ENCODE measurements around the gene CTNNB1.

The CTNNB1 gene

GRCh38 chr3:41196499-41197410 is 2.5 kb upstream of the CTNNB1 start:
- Histone ChIP-seq H3K4me1 (ENCODE audit: control insufficient read depth in 1 of 2, insufficient read depth in 2 of 2, low read length in 2 of 2) (peaks cover 2 to 5% of the 10 kb centered on the region in 2 experiments), H3K18ac (ENCODE audit: low read length) (no peak overlapping the region), H4K12ac (ENCODE audit: low read depth, low read length) (no peak overlapping the region), H4K8ac (ENCODE audit: low read depth, low read length) (no peak overlapping the region), H3K27ac (ENCODE audit: low read depth, low read length) (no peak overlapping the region), H2BK5ac (ENCODE audit: low read depth, low read length, poor library complexity) (no peak overlapping the region), H3K27me3 (ENCODE audit: insufficient read depth, low read length) (no peaks in the 10 kb centered on the region), H3K36me3 (ENCODE audit: control insufficient read depth in 1 of 2, insufficient read depth in 2 of 2, low read length in 2 of 2) (no peaks in the 10 kb centered on the region), H3K9me3 (ENCODE audit: insufficient read depth, low read depth, low read length) (no peaks in the 10 kb centered on the region), H3K9ac (ENCODE audit: low read length) (no peak overlapping the region), H3K14ac (ENCODE audit: low read length) (no peak overlapping the region), H3K4me2 (ENCODE audit: low read length) (no peak overlapping the region), H3K4me3 (ENCODE audit: low read depth, low read length) (no peak overlapping the region), H3K23ac (ENCODE audit: low read length) (no peak overlapping the region), H3K4ac (ENCODE audit: low read depth, low read length) (no peak overlapping the region), H3K79me1 (ENCODE audit: low read length) (peaks cover 19% of the 10 kb centered on the region), H2AFZ (ENCODE audit: insufficient read depth, low read length, poor library complexity) (no peak overlapping the region), H4K91ac (ENCODE audit: low read depth, low read length) (no peak overlapping the region), H2BK12ac (ENCODE audit: low read length) (no peak overlapping the region), H3K79me2 (ENCODE audit: control insufficient read depth, insufficient read depth, low read length, poor library complexity) (peaks cover 16% of the 10 kb centered on the region), H2AK5ac (ENCODE audit: low read length) (no peak overlapping the region), H2BK120ac (ENCODE audit: insufficient read depth, low read length, poor library complexity) (no peak overlapping the region)
- DNase-seq: no peak
- WGBS (ENCODE audit: extremely low coverage, insufficient coverage, insufficient read length): no CpG with 5 or more reads among the region's 9 CpGs

- Histone ChIP-seq H3K4me3 (ENCODE audit: low read depth, low read length) (no peak overlapping the region), H4K12ac (ENCODE audit: low read depth, low read length) (no peak overlapping the region), H2BK5ac (ENCODE audit: low read depth, low read length, poor library complexity) (no peak overlapping the region), H3K4me1 (ENCODE audit: control insufficient read depth in 1 of 2, insufficient read depth in 2 of 2, low read length in 2 of 2) (peaks cover 2 to 5% of the 10 kb centered on the region in 2 experiments), H3K9me3 (ENCODE audit: insufficient read depth, low read depth, low read length) (no peaks in the 10 kb centered on the region), H3K36me3 (ENCODE audit: control insufficient read depth in 1 of 2, insufficient read depth in 2 of 2, low read length in 2 of 2) (no peaks in the 10 kb centered on the region), H3K9ac (ENCODE audit: low read length) (no peak overlapping the region), H2AK5ac (ENCODE audit: low read length) (no peak overlapping the region), H3K18ac (ENCODE audit: low read length) (no peak overlapping the region), H3K79me1 (ENCODE audit: low read length) (peaks cover 19% of the 10 kb centered on the region), H3K4me2 (ENCODE audit: low read length) (no peak overlapping the region), H3K14ac (ENCODE audit: low read length) (no peak overlapping the region), H2BK120ac (ENCODE audit: insufficient read depth, low read length, poor library complexity) (no peak overlapping the region), H4K8ac (ENCODE audit: low read depth, low read length) (no peak overlapping the region), H3K79me2 (ENCODE audit: control insufficient read depth, insufficient read depth, low read length, poor library complexity) (peaks cover 18% of the 10 kb centered on the region), H3K27ac (ENCODE audit: low read depth, low read length) (no peak overlapping the region), H3K4ac (ENCODE audit: low read depth, low read length) (no peak overlapping the region), H3K23ac (ENCODE audit: low read length) (no peak overlapping the region), H2BK12ac (ENCODE audit: low read length) (no peak overlapping the region), H2AFZ (ENCODE audit: insufficient read depth, low read length, poor library complexity) (no peak overlapping the region), H4K91ac (ENCODE audit: low read depth, low read length) (no peak overlapping the region), H3K27me3 (ENCODE audit: insufficient read depth, low read length) (no peaks in the 10 kb centered on the region)
- DNase-seq: no peak
- no CpG with 5 or more reads among the region's 7 CpGs for WGBS (ENCODE audit: extremely low coverage, insufficient coverage, insufficient read length)
Measured at GRCh38 chr3:41198046-41198445, 1.3 kb upstream of the CTNNB1 start.

- DNase-seq: peak in 1 of 2 donors; percentile 47
- no peaks in the 10 kb centered on the region for H3K27me3 ChIP-seq (ENCODE audit: insufficient read depth, low read length)
- peak overlapping the region; percentile 90 for H2BK120ac ChIP-seq (ENCODE audit: insufficient read depth, low read length, poor library complexity)
- H4K91ac ChIP-seq (ENCODE audit: low read depth, low read length): peak overlapping the region; percentile 91
- peak overlapping the region; percentile 66 for H3K4ac ChIP-seq (ENCODE audit: low read depth, low read length)
- peak overlapping the region; percentile 92 for H3K18ac ChIP-seq (ENCODE audit: low read length)
- peak overlapping the region; percentile 96 for H3K9ac ChIP-seq (ENCODE audit: low read length)
- WGBS (ENCODE audit: extremely low coverage, insufficient coverage, insufficient read length): no CpG with 5 or more reads among the region's 20 CpGs
- H3K4me1 ChIP-seq (ENCODE audit: control insufficient read depth in 1 of 2, insufficient read depth in 2 of 2, low read length in 2 of 2): peaks cover 2 to 5% of the 10 kb centered on the region in 2 experiments
- peak overlapping the region; percentile 97 for H4K8ac ChIP-seq (ENCODE audit: low read depth, low read length)
- H3K79me2 ChIP-seq (ENCODE audit: control insufficient read depth, insufficient read depth, low read length, poor library complexity): peaks cover 18% of the 10 kb centered on the region
- peak overlapping the region; percentile 67 for H2AK5ac ChIP-seq (ENCODE audit: low read length)
- H3K27ac ChIP-seq (ENCODE audit: low read depth, low read length): peak overlapping the region; percentile 96
- H2AFZ ChIP-seq (ENCODE audit: insufficient read depth, low read length, poor library complexity): peak overlapping the region; percentile 65
- H3K36me3 ChIP-seq (ENCODE audit: control insufficient read depth in 1 of 2, insufficient read depth in 2 of 2, low read length in 2 of 2): no peaks in the 10 kb centered on the region
- no peaks in the 10 kb centered on the region for H3K9me3 ChIP-seq (ENCODE audit: insufficient read depth, low read depth, low read length)
- H3K14ac ChIP-seq (ENCODE audit: low read length): peak overlapping the region; percentile 95
- H3K23ac ChIP-seq (ENCODE audit: low read length): no peak overlapping the region
- H3K4me3 ChIP-seq (ENCODE audit: low read depth, low read length): peak overlapping the region; percentile 97
- peak overlapping the region; percentile 88 for H3K4me2 ChIP-seq (ENCODE audit: low read length)
- H2BK12ac ChIP-seq (ENCODE audit: low read length): peak overlapping the region; percentile 91
- peak overlapping the region; percentile 95 for H2BK5ac ChIP-seq (ENCODE audit: low read depth, low read length, poor library complexity)
- H3K79me1 ChIP-seq (ENCODE audit: low read length): peaks cover 19% of the 10 kb centered on the region
- H4K12ac ChIP-seq (ENCODE audit: low read depth, low read length): peak overlapping the region; percentile 85
Measured at GRCh38 chr3:41198526-41198925, 779 bp upstream of the CTNNB1 start.

GRCh38 chr3:41199866-41200668 is 762 bp downstream of the CTNNB1 start:
- Histone ChIP-seq H2BK5ac (ENCODE audit: low read depth, low read length, poor library complexity) (peak overlapping the region; percentile 99), H3K18ac (ENCODE audit: low read length) (peak overlapping the region; percentile 100), H3K4ac (ENCODE audit: low read depth, low read length) (peak overlapping the region; percentile 100), H3K27ac (ENCODE audit: low read depth, low read length) (peak overlapping the region; percentile 96), H3K14ac (ENCODE audit: low read length) (peak overlapping the region; percentile 100), H3K9me3 (ENCODE audit: insufficient read depth, low read depth, low read length) (no peaks in the 10 kb centered on the region), H2AK5ac (ENCODE audit: low read length) (peak overlapping the region; percentile 62), H4K91ac (ENCODE audit: low read depth, low read length) (peak overlapping the region; percentile 99), H2BK120ac (ENCODE audit: insufficient read depth, low read length, poor library complexity) (peak overlapping the region; percentile 97), H3K27me3 (ENCODE audit: insufficient read depth, low read length) (no peaks in the 10 kb centered on the region), H2AFZ (ENCODE audit: insufficient read depth, low read length, poor library complexity) (no peak overlapping the region), H4K8ac (ENCODE audit: low read depth, low read length) (peak overlapping the region; percentile 99), H3K23ac (ENCODE audit: low read length) (no peak overlapping the region), H4K12ac (ENCODE audit: low read depth, low read length) (peak overlapping the region; percentile 92), H2BK12ac (ENCODE audit: low read length) (peak overlapping the region; percentile 40), H3K4me2 (ENCODE audit: low read length) (peak overlapping the region; percentile 88), H3K36me3 (ENCODE audit: control insufficient read depth in 1 of 2, insufficient read depth in 2 of 2, low read length in 2 of 2) (no peaks in the 10 kb centered on the region), H3K79me2 (ENCODE audit: control insufficient read depth, insufficient read depth, low read length, poor library complexity) (peaks cover 20% of the 10 kb centered on the region), H3K4me1 (ENCODE audit: control insufficient read depth in 1 of 2, insufficient read depth in 2 of 2, low read length in 2 of 2) (peaks cover 2 to 5% of the 10 kb centered on the region in 2 experiments), H3K4me3 (ENCODE audit: low read depth, low read length) (peak overlapping the region; percentile 97), H3K9ac (ENCODE audit: low read length) (peak overlapping the region; percentile 99), H3K79me1 (ENCODE audit: low read length) (peaks cover 19% of the 10 kb centered on the region)
- WGBS (ENCODE audit: extremely low coverage, insufficient coverage, insufficient read length): no CpG with 5 or more reads among the region's 40 CpGs
- DNase-seq: peak; percentile 38 to 61
